Naive B cell (primary cell): ENCODE data around the gene RNF34. TPM values are rescaled to one million over a fixed set of nuclear protein-coding genes. Genes with fewer than 3 reads are reported as not detected.

Source experiments
- ATAC-seq, 2 donors: fragments of 150-1000 bp; cut with Tn5 transposase; 2 replicates each; pipeline ENCODE4 v1.10.0; 2021; ENCODE audit warnings: low read depth in 2 of 2, mild to moderate bottlenecking in 2 of 2, moderate library complexity in 2 of 2
- DNase-seq: peaks from one replicate; pipeline ENCODE4 v3.0.0; 2022
- H3K27ac Mint-ChIP-seq, 6 donors: one replicate each; pipeline ENCODE4 v1.8.0; 2020 to 2022; ENCODE audit warnings: mild to moderate bottlenecking in 6 of 6, mixed read lengths in 6 of 6, moderate library complexity in 5 of 6, inconsistent platforms in 2 of 6
- H3K27me3 Mint-ChIP-seq, 3 donors: one replicate each; pipeline ENCODE4 v1.8.0; 2021 to 2022; ENCODE audit warnings: mixed read lengths in 3 of 3, mild to moderate bottlenecking in 1 of 3
- H3K36me3 Mint-ChIP-seq, 2 donors: one replicate each; pipeline ENCODE4 v1.8.0; 2020 to 2022; ENCODE audit warnings: mixed read lengths in 2 of 2, inconsistent platforms in 1 of 2, mild to moderate bottlenecking in 1 of 2
- H3K4me1 Mint-ChIP-seq, 3 donors: one replicate each; pipeline ENCODE4 v1.8.0; 2020 to 2022; ENCODE audit warnings: mixed read lengths in 3 of 3, inconsistent platforms in 1 of 3, mild to moderate bottlenecking in 1 of 3, moderate library complexity in 1 of 3
- H3K4me3 Mint-ChIP-seq, 8 donors: one replicate each; pipeline ENCODE4 v1.8.0; 2020 to 2022; ENCODE audit warnings: mild to moderate bottlenecking in 8 of 8, mixed read lengths in 8 of 8, moderate library complexity in 8 of 8, inconsistent platforms in 2 of 8
- H3K9me3 Mint-ChIP-seq, 7 donors: one replicate each; pipeline ENCODE4 v1.8.0; 2020 to 2022; ENCODE audit warnings: mixed read lengths in 7 of 7, mild to moderate bottlenecking in 5 of 7, inconsistent platforms in 2 of 7, moderate library complexity in 1 of 7
- polyA plus RNA-seq, 6 donors: library from polyadenylated mRNA; unstranded; fragments of 300-500 nt; fragmentation: Illumina TruSeq; gene quantifications; one replicate each; pipeline ENCODE4 v1.2.3, GENCODE V29; 2021; ENCODE audit warnings: low read depth in 6 of 6

The RNF34 gene
- polyA plus RNA-seq, 6 donors from 2014 or later = 25.3 to 47.8 (median 36.3) TPM

DNA sequence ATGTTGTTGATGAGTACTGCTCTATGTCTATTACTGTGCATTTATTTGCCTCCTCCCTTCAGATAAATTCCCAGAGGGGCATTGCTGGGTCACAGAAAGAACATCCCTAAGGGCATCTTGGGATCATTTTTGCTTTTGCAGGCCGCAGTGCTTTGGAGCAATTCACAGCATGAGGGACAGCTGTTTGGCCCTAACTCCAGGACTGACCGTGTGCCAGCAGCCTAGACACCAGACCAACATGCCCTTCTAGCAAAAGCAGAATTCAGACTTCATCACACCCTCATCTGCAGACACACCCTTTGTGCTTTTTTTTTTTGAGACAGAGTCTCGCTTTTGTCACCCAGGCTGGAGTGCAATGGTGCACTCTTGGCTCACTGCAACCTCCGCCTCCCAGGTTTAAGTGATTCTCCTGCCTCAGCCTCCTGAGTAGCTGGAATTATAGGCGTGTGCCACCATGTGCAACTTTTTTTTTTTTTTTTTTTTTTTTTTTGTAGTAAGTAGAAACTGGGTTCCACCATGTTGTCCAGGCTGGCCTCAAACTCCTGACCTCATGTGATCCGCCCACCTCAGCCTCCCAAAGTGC is 31.0 kb downstream of the RNF34 start:
- Mint-ChIP-seq H3K27ac (peak overlapping the region in 2 of 6 donors; percentile 49), H3K4me1 (peaks cover 4 to 11% (median 10%) of the 10 kb centered on the region in 3 donors)
- no peak for ATAC-seq

DNA sequence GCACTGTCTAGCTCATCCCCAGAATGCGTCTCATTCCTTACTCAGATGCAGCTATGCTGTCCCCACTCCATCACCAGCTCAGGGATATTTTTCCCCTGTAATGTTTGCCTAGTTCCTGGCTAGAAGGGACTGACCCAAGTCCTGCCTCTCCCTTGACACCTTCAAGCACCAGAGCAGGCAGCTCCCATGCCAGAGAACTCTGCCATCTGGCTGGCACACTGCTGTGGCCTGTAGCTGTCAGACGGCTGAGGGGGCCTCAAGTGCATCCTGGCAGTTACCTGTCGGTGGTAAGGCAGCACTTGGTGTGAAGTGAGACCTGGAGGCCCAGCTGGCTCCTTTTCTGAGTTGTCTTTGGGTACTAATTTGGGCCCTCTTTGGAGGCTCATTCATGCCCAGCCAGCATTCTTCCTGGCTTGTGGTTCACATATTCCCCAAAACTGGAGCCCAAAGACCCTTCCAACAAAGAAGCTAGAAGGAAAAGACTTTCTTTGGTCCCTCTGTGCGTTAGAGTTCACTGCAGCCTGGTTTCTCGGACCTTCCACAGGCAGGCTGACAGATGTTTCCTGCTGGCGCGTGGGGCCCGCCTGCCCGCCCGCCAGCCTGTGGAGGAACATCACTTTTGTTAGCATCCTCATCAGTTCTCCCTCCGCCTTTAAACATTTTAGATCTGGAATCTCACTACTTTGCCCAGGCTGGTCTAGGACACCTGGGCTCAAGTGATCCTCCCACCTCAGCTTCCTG is 33.0 kb downstream of the RNF34 start:
- H3K9me3 Mint-ChIP-seq = peaks cover 0 to 9% (median 3%) of the 10 kb centered on the region in 7 donors
- peak overlapping the region in 5 of 6 donors; percentile 42 to 83 (median 67) for H3K27ac Mint-ChIP-seq
- DNase-seq = no peak
- H3K4me1 Mint-ChIP-seq = peaks cover 9 to 18% (median 13%) of the 10 kb centered on the region in 3 donors
- peaks cover 35 to 36% of the 10 kb centered on the region in 2 donors for H3K36me3 Mint-ChIP-seq
- ATAC-seq = no peak
- H3K27me3 Mint-ChIP-seq = no peaks in the 10 kb centered on the region
- H3K4me3 Mint-ChIP-seq = no peak overlapping the region

More for the DNA sequence above, 31.0 kb downstream of the RNF34 start:
- H3K4me3 Mint-ChIP-seq = no peak overlapping the region
- peaks cover 18 to 19% of the 10 kb centered on the region in 2 donors for H3K36me3 Mint-ChIP-seq
- H3K27me3 Mint-ChIP-seq = no peaks in the 10 kb centered on the region
- DNase-seq = no peak
- peaks cover 0 to 1% (median 0%) of the 10 kb centered on the region in 7 donors for H3K9me3 Mint-ChIP-seq

DNA sequence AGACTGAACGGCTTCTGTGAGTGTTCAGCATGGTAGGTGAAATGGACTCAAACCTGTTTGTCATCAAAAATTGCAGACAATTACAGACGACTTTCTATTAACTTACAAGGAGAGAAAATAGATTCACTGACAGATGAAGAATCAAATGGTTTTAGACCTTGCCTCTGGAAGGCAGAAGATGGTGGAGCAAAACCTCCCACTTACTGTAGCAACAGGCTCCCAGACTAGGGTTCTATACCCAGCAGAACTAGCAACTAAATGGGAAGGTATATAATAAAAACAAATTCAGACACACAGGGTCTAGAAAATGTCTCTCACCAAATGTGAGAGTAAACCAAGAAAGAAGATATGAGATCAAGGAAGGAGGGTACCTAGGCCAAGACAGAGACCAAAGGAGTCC is 36.8 kb downstream of the RNF34 start:
- H3K4me1 Mint-ChIP-seq = peaks cover 11 to 18% (median 16%) of the 10 kb centered on the region in 3 donors
- H3K36me3 Mint-ChIP-seq = peaks cover 25 to 30% of the 10 kb centered on the region in 2 donors
- H3K27me3 Mint-ChIP-seq = no peaks in the 10 kb centered on the region
- H3K27ac Mint-ChIP-seq = no peak overlapping the region
- DNase-seq (no peak), ATAC-seq (no peak)
- H3K4me3 Mint-ChIP-seq = no peak overlapping the region
- H3K9me3 Mint-ChIP-seq = peaks cover 0 to 9% (median 2%) of the 10 kb centered on the region in 7 donors

DNA sequence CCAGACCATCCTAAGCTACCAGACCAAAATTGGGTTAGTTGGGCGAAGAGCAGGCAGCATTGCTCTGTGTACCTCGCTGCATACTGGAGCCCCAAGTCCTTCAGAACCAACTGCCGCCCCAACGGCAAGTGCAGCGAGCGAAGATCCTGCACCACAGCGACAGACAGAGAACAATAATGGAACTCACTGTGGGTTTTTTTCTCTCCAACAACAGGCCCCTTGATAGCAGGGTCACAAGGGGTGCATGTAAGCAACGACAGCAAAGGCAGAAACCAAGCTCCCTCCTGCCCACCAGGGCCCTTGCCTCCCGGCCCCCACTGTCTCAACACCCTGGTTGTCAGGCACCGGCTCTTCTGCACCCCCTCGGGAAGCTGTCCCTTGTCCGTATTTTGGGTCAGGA is 39.0 kb downstream of the RNF34 start:
- DNase-seq (no peak), ATAC-seq (no peak)
- Mint-ChIP-seq H3K27ac (no peak overlapping the region), H3K9me3 (peaks cover 0 to 9% (median 2%) of the 10 kb centered on the region in 7 donors), H3K36me3 (peaks cover 25 to 30% of the 10 kb centered on the region in 2 donors), H3K27me3 (no peaks in the 10 kb centered on the region), H3K4me1 (peaks cover 11 to 16% (median 12%) of the 10 kb centered on the region in 3 donors), H3K4me3 (no peak overlapping the region)

DNA sequence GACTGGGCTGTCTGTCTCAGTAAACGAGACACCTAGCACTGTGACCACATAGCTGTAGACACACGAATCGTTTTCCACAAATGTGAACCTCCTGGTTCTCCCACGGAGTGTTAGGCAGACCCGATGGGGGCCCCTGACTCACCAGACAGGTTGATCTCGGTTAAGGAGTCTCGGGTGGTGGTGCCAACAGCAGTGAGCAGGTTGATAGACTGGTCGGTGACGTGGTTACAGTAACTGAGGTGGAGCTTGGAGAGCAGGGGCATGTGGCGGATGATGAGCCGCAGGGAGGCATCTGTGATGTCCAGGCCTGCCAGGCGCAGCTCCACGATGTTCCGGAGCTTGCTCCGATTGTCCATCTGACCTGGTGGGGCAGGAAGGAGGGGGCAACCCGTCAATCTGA is 39.8 kb downstream of the RNF34 start:
- Mint-ChIP-seq H3K36me3 (peaks cover 25 to 30% of the 10 kb centered on the region in 2 donors), H3K9me3 (peaks cover 0 to 9% (median 2%) of the 10 kb centered on the region in 7 donors), H3K4me1 (peaks cover 10 to 16% (median 12%) of the 10 kb centered on the region in 3 donors), H3K4me3 (peak overlapping the region in 1 of 8 donors; percentile 42), H3K27ac (peak overlapping the region in 1 of 6 donors; percentile 16), H3K27me3 (no peaks in the 10 kb centered on the region)
- ATAC-seq = no peak
- DNase-seq = no peak

DNA sequence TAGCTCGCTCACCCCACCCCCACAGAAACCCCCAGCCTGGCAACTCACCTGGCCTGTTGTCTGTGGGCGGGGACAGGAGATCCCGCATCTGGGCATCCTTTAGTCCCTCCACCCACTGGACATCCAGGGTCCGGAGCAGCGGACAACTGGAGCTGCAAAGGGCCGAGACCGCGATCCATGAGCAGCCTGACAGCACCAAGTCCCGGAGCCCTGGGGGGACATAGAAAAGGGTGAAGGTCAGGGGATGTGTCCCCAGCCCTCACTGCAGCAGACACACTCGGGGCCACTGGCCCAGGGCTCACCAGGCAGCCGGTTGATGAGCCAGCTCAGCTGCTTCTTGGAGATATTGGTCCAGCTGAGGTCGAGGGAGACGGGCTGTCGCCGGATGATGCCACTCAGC is 40.9 kb downstream of the RNF34 start:
- Mint-ChIP-seq H3K27me3 (no peaks in the 10 kb centered on the region), H3K4me3 (no peak overlapping the region), H3K4me1 (peaks cover 10 to 23% (median 12%) of the 10 kb centered on the region in 3 donors), H3K9me3 (peaks cover 0 to 9% (median 2%) of the 10 kb centered on the region in 7 donors), H3K27ac (peak overlapping the region in 2 of 6 donors; percentile 38 to 70), H3K36me3 (peaks cover 20 to 24% of the 10 kb centered on the region in 2 donors)
- ATAC-seq = no peak
- no peak for DNase-seq

DNA sequence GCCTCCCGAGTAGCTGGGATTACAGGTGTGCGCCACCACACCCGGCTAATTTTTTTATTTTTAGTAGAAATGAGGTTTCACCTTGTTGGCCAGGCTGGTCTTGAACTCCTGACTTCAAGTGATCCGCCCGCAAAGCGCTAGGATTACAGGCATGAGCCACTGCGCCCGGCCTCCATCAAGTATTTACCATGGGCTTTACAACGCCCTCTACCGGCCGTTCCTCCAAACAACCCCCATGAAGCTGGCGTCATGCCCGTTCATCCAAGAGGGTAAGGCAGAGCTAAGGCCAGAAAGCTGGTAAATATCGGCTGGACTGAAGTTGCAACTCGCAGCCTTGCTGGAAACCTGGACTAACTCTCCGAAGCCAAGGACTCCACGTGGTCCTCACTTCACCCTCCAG is 41.6 kb downstream of the RNF34 start:
- no peak overlapping the region for H3K4me3 Mint-ChIP-seq
- no peak for ATAC-seq
- H3K27ac Mint-ChIP-seq = peak overlapping the region in 1 of 6 donors; percentile 82

DNA sequence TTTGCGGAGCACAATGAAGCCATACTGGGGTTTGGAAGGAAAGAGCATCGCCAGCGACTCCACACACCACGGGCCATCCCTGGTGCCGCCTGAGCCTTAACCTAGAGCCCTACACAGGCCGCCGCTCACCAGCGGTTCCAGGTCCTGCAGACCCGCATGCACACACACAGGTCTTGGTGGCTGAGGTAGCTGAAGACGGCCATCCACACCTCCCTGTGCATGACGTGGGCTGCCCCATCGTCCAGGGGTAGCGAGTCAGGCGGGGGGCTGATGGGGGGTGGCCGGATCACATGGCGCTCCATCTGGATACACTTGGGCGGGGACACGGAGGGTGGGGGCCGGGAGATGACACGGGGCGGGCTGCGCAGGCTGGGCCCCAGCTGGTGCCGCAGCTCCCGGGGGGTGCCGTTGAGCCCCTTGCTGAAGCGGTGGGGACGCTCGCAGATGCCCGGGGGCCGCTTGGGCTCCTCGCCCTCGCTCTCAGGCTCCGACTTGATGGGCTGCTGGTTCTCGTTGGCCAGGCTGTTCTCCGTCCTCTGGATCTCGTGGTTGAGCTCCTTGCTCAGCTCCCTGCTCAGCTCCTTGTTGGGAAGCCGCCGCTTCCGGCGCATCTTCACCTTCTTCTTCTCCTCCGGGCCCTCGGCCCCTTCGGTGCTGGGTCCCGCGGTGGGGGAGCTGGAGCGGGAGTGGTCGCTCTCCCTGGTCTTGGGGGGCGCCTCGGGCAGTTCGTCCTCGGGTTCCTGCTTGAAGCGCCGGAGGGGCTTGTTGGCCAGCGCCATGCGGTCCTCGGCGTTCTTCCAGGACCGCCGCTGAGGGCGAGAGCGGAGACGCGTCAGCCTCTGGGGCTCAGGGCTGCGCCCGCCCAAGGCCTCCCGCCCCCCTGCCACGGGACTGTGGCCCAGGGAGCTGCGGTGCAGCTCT is 42.4 kb downstream of the RNF34 start:
- peaks cover 4 to 13% of the 10 kb centered on the region in 2 donors for H3K36me3 Mint-ChIP-seq
- H3K4me3 Mint-ChIP-seq = no peak overlapping the region
- peaks cover 5 to 13% (median 13%) of the 10 kb centered on the region in 3 donors for H3K4me1 Mint-ChIP-seq
- ATAC-seq (no peak), DNase-seq (no peak)
- no peaks in the 10 kb centered on the region for H3K27me3 Mint-ChIP-seq
- H3K9me3 Mint-ChIP-seq = no peaks in the 10 kb centered on the region
- H3K27ac Mint-ChIP-seq = peak overlapping the region in 1 of 6 donors; percentile 82

More for the DNA sequence above, 41.6 kb downstream of the RNF34 start:
- no peak for DNase-seq
- H3K9me3 Mint-ChIP-seq = peaks cover 0 to 6% (median 2%) of the 10 kb centered on the region in 7 donors
- H3K36me3 Mint-ChIP-seq = peaks cover 12 to 20% of the 10 kb centered on the region in 2 donors
- no peaks in the 10 kb centered on the region for H3K27me3 Mint-ChIP-seq
- peaks cover 12 to 19% (median 13%) of the 10 kb centered on the region in 3 donors for H3K4me1 Mint-ChIP-seq

DNA sequence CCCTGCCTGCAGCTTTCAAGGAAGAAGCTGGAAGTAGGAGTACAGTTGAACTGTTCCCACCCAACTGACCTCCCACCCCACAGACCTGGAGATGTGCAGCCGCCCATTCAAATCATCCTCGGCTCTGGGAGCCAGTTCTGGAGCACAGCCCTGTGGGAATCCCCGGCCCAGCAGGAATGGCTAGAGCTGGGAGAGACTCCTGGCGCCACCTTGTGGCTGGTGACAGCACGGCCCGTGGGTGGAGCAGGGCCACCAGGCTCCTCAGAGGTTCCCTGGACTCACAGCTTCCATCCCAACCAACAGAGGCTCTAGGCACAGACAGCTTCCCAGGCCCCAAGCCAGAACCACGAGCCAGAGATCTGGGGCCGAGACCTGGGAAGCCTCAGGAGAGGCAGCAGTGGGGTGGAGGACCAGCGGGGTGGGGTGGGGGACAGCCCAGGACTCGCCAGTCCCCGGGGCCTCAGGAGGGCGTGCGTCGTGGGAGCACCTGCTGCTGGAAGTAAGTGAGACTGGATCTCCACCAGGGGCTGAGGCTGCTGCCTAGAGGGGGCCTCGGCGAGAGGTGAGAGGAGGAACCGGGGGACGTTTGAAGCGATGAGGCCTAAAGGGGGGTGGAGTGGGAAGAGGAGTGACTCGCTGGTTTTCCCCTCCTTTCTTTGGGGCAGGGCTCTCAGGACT is 43.4 kb downstream of the RNF34 start:
- H3K4me3 Mint-ChIP-seq = peak overlapping the region in 1 of 8 donors; percentile 33
- H3K27me3 Mint-ChIP-seq = no peaks in the 10 kb centered on the region
- H3K27ac Mint-ChIP-seq = peak overlapping the region in 4 of 6 donors; percentile 12 to 85 (median 57)
- DNase-seq (peak; percentile 51), ATAC-seq (peak; percentile 75 to 81)
- H3K9me3 Mint-ChIP-seq = no peaks in the 10 kb centered on the region
- peaks cover under 1 to 4% of the 10 kb centered on the region in 2 donors for H3K36me3 Mint-ChIP-seq
- peaks cover 6 to 14% (median 13%) of the 10 kb centered on the region in 3 donors for H3K4me1 Mint-ChIP-seq

DNA sequence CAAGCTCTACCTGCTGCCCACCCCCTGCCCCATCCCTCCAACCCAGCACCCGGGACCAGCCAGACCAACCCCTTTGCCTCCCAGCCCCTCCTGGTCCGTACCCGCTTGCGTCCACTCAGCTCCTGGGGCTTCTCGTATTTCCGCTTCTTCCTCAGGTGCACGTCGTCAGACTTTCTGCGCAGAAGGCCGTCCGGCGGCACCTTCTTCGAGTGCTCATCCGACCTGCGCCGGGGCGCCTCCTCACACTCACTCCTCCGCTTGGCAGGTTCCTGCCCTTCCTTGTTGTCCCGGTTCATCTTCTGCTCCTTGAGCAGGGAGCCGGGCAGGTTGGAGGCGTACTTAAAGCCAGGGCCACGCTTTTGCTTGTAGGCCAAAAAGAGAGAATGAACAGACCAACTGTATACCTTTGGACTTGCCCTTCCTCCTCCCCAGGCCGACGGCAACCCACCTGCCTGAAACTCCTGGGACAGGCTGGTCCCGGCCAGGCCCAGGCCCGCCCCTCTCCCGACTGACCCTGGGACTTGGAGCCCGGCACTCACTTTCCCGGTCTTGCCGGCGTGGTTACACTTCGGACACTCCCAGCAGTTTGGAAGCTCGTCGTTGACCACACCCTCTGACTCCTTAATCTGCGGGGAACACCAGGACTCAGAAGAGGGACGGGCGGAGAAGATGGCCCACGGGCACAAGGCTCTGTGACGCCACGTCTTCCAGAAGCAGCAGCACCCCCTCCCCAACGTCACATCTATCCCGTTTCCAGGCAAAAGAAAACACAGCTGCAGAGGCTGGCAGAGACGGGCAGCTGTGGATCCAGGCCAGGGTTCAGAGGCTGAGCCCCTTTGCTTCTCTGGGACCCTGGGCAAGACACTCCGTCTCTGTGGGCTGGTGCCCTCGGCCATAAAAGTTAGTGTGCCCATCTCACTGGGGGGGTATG is 44.3 kb downstream of the RNF34 start:
- Mint-ChIP-seq H3K36me3 (peaks cover 0 to 8% of the 10 kb centered on the region in 2 donors), H3K27me3 (no peaks in the 10 kb centered on the region), H3K9me3 (no peaks in the 10 kb centered on the region)

DNA sequence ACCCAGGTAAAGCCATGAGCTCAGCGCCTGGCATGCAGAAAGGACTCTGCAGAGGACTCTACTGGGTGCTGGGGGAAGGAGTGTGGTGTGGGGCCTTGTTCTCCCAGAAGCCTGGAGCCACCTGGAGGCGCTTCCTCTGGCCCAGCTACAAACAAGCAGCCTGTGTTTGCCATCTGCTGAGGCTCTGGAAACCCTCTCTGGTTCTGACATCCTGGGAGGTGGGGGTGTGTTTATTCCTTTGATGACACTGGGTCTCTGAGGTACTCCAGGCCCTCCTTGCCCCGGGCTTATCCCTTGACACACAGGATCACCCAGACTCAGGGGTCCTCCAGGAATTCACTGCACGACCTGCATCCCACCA is 44.9 kb downstream of the RNF34 start:
- H3K4me1 Mint-ChIP-seq = peaks cover 18 to 27% (median 27%) of the 10 kb centered on the region in 3 donors
- no peak overlapping the region for H3K27ac Mint-ChIP-seq
- no peak for ATAC-seq
- no peak for DNase-seq
- H3K27me3 Mint-ChIP-seq = no peaks in the 10 kb centered on the region
- H3K4me3 Mint-ChIP-seq = no peak overlapping the region
- peaks cover 0 to 8% of the 10 kb centered on the region in 2 donors for H3K36me3 Mint-ChIP-seq
- no peaks in the 10 kb centered on the region for H3K9me3 Mint-ChIP-seq

More for the DNA sequence above, 44.3 kb downstream of the RNF34 start:
- Mint-ChIP-seq H3K4me1 (peaks cover 14 to 22% (median 22%) of the 10 kb centered on the region in 3 donors), H3K27ac (peak overlapping the region in 3 of 6 donors; percentile 24 to 91 (median 68)), H3K4me3 (peak overlapping the region in 1 of 8 donors; percentile 61)
- no peak for ATAC-seq
- DNase-seq = no peak

DNA sequence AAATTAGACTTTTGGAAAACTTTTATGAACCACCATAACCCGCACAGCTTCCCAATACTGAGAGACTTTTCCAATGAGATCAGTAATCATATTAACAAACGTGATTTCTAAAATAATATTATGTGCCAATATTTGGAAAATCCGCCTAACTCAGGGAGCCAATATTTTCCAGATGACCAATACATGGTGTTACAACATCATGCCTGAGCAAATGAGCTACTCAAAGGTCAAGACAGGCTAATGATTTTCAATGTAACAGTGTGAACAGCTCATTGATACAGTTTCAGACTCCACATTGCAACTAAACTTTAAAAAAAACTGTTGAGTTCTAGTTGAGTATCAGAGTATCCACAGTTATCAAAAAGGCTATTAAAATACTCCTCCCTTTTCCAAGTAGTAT is 46.8 kb downstream of the RNF34 start:
- H3K9me3 Mint-ChIP-seq = no peaks in the 10 kb centered on the region
- H3K27ac Mint-ChIP-seq = peak overlapping the region in 1 of 6 donors; percentile 61
- peaks cover 29 to 44% (median 32%) of the 10 kb centered on the region in 3 donors for H3K4me1 Mint-ChIP-seq
- DNase-seq = no peak
- H3K27me3 Mint-ChIP-seq = no peaks in the 10 kb centered on the region
- ATAC-seq = no peak
- no peak overlapping the region for H3K4me3 Mint-ChIP-seq
- peaks cover 0 to 8% of the 10 kb centered on the region in 2 donors for H3K36me3 Mint-ChIP-seq
